ENCODE results near the gene CAMTA1. TPM values are rescaled to one million over a fixed set of nuclear protein-coding genes. Genes with fewer than 3 reads are reported as not detected.

CAMTA1 gene
- total RNA-seq, 1 experiment from 2014 or later, result 69.5 TPM

DNA sequence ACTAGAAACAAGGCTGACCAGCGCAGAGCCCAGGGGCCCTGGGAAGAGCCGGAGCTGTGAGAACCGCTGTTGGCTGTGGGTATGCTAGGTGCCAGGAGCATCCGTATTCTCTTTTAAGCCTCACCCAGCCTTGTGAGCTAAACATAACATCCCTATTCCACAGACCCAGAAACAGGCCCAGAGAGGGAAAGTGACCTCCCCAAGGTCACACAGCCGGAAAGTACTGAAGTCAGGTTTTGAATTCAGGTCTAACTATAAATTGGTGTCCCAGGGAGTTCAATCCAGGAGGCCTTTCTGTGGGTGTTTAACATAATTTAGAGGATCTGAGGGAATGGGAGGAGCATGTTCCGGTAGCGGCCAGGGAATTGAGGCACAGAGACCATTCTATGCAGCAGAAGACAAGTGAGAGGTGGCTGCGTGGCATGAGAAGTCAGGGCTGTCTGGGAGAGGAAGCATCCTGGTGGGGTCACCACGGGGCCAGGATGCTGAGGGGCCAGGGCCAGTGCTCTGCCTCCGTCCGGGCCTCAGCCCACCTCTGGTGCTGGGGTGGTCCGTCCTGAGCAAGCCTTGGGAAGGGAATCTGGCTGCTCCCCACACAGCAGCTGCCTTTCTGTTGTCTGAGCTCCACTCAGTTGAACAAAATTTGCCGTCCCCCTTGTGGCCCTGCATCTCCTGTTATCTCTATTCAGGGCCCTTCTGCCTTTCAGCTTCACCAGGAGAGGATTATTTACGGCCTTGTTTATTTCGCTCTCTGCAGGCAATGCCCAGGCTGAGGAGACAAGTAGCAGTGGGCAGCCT, 647.0 kb downstream of the CAMTA1 start:
- H3K9me2 ChIP-seq (ENCODE audit: insufficient read depth), result no peaks in the 10 kb centered on the region
- H3K27me3 ChIP-seq (ENCODE audit: insufficient read depth, low read length), result no peaks in the 10 kb centered on the region
- ChIA-PET POLR2A (no interaction called here), RAD21 (ENCODE audit: low non-redundant PET in 1 of 2, low total read pairs in 2 of 2, uncharacterized antibody in 2 of 2, unreplicated experiment in 2 of 2) (no interaction called here), CTCF (no interaction called here)
- H3K9ac ChIP-seq (ENCODE audit: low read length), result no peak overlapping the region
- H3K4me3 ChIP-seq (replicated peaks in 1 of 2; ENCODE audit: low read depth in 1 of 2, low read length in 2 of 2), result no peak overlapping the region
- no peak overlapping the region for H3K27ac ChIP-seq (ENCODE audit: low read depth, low read length)
- intact Hi-C loops (cut with micrococcal nuclease), result no loop called here
- H3K9me3 ChIP-seq (ENCODE audit: control insufficient read depth in 1 of 2, insufficient read depth in 1 of 2, low read depth in 1 of 2, low read length in 2 of 2), result no peaks in the 10 kb centered on the region
- H3K79me2 ChIP-seq (ENCODE audit: insufficient read depth, low read length), result no peaks in the 10 kb centered on the region
- TF ChIP-seq TCF7L2 (IDR thresholded peaks at IDR 0.05; ENCODE audit: borderline replicate concordance, extremely low read depth, insufficient read depth, insufficient read length) (no peak), POLR2A (IDR thresholded peaks at IDR 0.05; ENCODE audit: borderline replicate concordance, extremely low read depth, insufficient read depth, insufficient read length) (no peak), CTCF (IDR thresholded peaks at IDR 0.05 in 2 of 3, conservative IDR thresholded peaks at IDR 0.05 in 1 of 3; ENCODE audit: borderline replicate concordance in 1 of 3, insufficient read depth in 1 of 3, low read depth in 2 of 3, low read length in 2 of 3) (no peak), JUND (IDR thresholded peaks at IDR 0.05) (no peak), CEBPB (IDR thresholded peaks at IDR 0.05; ENCODE audit: low read depth) (no peak), EZH2 (IDR thresholded peaks at IDR 0.05) (no peak), EZH2phosphoT487 (IDR thresholded peaks at IDR 0.05; ENCODE audit: borderline replicate concordance) (no peak), RAD21 (IDR thresholded peaks at IDR 0.05; ENCODE audit: low read depth) (no peak), EGR1 (IDR thresholded peaks at IDR 0.05; ENCODE audit: low read depth) (no peak), ELF1 (IDR thresholded peaks at IDR 0.05; ENCODE audit: borderline replicate concordance, low read depth) (no peak), ZNF274 (IDR thresholded peaks at IDR 0.05; ENCODE audit: low read depth, low read length) (no peak), ZFX (IDR thresholded peaks at IDR 0.05) (no peak), SIN3A (IDR thresholded peaks at IDR 0.05; ENCODE audit: low read depth) (no peak)
- TF ChIP-seq, protein P1, sequence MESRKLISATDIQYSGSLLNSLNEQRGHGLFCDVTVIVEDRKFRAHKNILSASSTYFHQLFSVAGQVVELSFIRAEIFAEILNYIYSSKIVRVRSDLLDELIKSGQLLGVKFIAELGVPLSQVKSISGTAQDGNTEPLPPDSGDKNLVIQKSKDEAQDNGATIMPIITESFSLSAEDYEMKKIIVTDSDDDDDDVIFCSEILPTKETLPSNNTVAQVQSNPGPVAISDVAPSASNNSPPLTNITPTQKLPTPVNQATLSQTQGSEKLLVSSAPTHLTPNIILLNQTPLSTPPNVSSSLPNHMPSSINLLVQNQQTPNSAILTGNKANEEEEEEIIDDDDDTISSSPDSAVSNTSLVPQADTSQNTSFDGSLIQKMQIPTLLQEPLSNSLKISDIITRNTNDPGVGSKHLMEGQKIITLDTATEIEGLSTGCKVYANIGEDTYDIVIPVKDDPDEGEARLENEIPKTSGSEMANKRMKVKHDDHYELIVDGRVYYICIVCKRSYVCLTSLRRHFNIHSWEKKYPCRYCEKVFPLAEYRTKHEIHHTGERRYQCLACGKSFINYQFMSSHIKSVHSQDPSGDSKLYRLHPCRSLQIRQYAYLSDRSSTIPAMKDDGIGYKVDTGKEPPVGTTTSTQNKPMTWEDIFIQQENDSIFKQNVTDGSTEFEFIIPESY (IDR thresholded peaks at IDR 0.05; ENCODE audit: extremely low read depth, insufficient replicate concordance, low read length), result no peak
- TF ChIP-seq, protein P2, sequence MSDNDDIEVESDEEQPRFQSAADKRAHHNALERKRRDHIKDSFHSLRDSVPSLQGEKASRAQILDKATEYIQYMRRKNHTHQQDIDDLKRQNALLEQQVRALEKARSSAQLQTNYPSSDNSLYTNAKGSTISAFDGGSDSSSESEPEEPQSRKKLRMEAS (IDR thresholded peaks at IDR 0.05), result no peak
- ATAC-seq (no peak), DNase-seq (ENCODE audit: low read depth, low spot score) (no peak)
- H4K20me1 ChIP-seq (ENCODE audit: insufficient read depth), result no peaks in the 10 kb centered on the region
- H3K4me2 ChIP-seq (ENCODE audit: low read length), result no peak overlapping the region
- H3K36me3 ChIP-seq (ENCODE audit: control insufficient read depth in 1 of 2, insufficient read depth in 2 of 2, low read length in 2 of 2), result no peaks in the 10 kb centered on the region
- BruUV-seq (replicated peaks), result no TSS peak
- no peaks in the 10 kb centered on the region; a peak in 1 of 4 replicates for H3K4me1 ChIP-seq (ENCODE audit: control insufficient read depth in 1 of 2, insufficient read depth in 2 of 2, low read length in 2 of 2)
- no peak overlapping the region for H2AFZ ChIP-seq (ENCODE audit: low read depth, low read length, poor library complexity, severe bottlenecking)

Measured in HCT116 (cell line).